ENCODE data around the gene STEAP1B.

DNA sequence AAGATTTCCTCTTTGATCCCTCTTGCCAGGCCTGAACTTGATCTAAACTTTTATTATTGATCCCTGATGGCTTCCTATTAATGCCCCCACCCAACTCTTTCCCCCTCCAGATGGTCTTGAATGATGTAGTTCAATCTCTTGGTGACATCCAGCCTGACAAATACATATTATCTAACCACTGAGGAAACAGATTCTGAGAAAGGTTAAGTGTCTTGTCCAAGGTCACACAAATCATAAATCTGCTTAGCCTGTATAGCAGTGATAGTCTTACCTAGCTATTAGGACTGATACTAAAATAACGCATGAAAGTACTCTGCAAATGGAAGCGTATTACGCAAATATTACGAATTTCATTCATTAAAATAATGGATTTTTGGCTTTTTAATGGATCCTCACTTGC, 22.7 kb downstream of the STEAP1B start:
- TF ChIP-seq CTCF (IDR thresholded peaks at IDR 0.05; ENCODE audit: low read depth, low read length): no peak
- TF ChIP-seq, protein P1, sequence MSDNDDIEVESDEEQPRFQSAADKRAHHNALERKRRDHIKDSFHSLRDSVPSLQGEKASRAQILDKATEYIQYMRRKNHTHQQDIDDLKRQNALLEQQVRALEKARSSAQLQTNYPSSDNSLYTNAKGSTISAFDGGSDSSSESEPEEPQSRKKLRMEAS (IDR thresholded peaks at IDR 0.05; ENCODE audit: low read depth, low read length): no peak
